Measurements from ENCODE around the gene PHACTR1. TPM values are rescaled to one million over a fixed set of nuclear protein-coding genes. Genes with fewer than 3 reads are reported as not detected.

PHACTR1 gene
- total RNA-seq, 1 donor from 2014 or later: 2.5 TPM

GRCh38 chr6:12955956-12956355 lies 239.4 kb downstream of the PHACTR1 start:
- DNase-seq: no peak

DNA sequence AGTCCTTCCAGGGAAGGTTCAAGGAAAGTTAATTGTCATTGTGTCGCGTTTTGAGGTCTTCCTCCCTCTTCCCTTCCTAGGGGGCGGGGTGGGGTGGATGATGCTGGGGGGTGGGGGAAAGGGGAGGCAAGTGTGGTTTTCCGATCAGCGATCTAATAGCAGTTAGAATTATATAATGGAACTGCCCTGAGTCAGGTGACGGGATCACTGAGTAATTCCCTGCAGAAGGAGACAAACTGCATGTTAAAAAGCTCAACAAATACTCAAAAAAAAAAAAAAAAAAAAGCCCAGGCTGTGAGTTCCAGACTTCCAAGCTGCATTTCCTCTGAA lies 240.4 kb downstream of the PHACTR1 start:
- no peak for DNase-seq

GRCh38 chr6:12957321-12958051 lies 240.9 kb downstream of the PHACTR1 start:
- DNase-seq: peak; percentile 78

DNA sequence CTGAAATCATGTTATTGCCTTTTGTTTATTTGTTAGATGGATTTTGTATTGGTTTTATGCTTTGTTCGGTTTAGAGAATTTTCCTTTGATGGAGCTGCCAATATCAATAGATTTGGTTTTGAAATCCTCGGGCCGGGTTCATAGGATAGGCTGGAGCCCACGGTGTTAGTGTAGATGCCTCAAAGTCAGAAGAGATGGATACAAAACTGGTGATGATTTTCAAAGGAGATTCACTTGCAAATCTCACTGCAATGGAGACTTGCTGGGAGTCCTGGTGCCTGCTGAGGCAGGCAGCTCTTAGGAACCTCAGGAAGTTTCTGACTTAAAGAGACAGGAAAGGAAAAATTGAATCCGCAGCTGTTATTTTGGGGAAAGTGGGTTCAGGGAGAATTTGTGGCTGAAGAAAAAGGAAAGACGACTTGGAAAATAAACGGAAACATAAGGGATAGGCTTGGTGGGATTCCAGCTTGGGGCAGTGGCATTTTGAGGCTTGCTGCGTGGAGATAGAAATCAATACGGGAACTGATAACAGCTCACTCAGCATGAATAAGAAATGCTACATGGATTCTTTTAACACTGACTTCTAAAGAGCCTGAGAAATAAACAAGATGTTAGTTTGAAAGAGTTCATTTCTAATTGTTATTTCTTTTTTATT lies 241.6 kb downstream of the PHACTR1 start:
- DNase-seq: no peak

GRCh38 chr6:12961761-12962160 lies 245.2 kb downstream of the PHACTR1 start:
- no peak for DNase-seq

GRCh38 chr6:12962529-12962928 lies 246.0 kb downstream of the PHACTR1 start:
- DNase-seq: no peak

- DNase-seq: no peak
Observed at GRCh38 chr6:12962987-12963386, 246.4 kb downstream of the PHACTR1 start.

DNA sequence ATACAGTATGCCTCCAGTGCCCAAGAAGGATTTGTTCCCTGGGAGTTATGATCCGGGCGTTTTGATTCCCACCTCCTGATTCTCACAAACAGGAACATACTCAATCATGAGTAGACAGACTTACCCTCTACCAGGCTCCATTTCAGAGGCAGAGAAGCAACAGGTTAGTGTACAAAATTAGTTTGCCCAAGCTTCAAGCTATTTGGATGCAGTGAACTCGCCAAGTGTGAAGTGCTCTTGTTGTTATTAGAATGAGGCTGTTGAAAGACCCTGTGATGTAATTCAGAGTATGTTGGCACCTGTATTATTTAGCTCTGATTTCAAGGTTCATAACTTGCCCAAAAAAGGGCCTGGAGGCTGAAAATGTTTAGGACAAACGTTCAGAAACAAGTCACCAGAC lies 247.0 kb downstream of the PHACTR1 start:
- no peak for DNase-seq

- peak; percentile 58 for DNase-seq
Observed at GRCh38 chr6:12967686-12968085, 251.1 kb downstream of the PHACTR1 start.

DNA sequence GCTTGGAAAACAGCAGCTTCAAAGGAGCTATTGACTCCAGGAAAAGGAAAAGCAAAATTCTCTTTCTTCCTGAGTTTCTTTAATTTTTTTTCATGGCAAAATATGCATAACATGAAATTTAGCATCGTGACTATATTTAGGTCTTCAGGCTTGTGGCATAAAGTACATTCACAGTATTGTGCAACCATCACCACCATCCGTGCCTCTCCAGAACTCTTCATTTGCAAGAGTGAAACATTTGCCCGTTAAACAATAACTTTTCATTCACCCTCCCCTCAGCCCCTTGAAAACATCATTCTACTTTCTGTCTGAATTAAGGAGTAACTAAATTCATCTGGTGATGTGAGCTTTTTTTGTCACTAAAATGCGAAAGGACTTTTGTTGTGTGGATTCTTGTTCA lies 251.7 kb downstream of the PHACTR1 start:
- DNase-seq: no peak

- DNase-seq: no peak
Observed at GRCh38 chr6:12968839-12969558, 252.4 kb downstream of the PHACTR1 start.

GRCh38 chr6:12969966-12970365 lies 253.4 kb downstream of the PHACTR1 start:
- DNase-seq: no peak

- no peak for DNase-seq
Observed at GRCh38 chr6:12973386-12973785, 256.8 kb downstream of the PHACTR1 start.

DNA sequence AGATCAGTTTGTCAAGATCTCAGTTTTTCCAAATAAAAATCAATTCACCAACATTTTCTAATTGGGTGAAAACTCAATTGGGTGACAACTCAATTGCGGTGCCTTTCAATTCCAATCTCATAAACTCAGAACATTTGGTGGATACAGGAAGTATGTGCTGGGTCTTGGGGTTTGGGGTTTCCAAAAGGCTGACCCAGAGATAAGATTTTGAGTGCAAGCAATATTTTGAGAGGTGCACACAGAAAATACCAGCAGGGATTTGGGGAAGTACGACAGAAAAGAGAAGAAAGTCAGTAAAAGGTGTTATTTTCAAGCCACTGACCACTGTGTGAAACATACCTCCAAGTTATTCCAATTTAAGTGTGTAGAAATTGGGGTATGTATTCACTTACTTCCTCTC lies 258.0 kb downstream of the PHACTR1 start:
- DNase-seq: no peak

DNA sequence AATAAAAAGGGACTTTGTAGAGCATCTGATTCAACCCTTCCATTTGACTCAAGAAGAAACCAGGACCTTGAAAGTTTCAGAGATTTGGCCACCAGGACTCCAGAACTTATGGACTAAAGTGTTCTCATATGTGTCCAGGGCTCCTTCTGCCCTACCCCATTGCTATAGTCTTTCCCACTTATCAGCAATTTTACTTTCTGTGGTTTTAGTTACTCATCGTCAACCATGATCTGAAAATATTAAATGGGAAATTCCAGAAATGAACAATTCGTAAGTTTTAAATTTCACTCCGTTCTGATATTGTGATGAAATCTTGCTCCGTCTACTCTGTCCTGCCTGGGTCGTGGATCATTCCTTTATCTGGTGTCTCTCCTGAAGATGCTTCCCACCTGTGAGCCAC lies 259.8 kb downstream of the PHACTR1 start:
- DNase-seq: no peak

DNA sequence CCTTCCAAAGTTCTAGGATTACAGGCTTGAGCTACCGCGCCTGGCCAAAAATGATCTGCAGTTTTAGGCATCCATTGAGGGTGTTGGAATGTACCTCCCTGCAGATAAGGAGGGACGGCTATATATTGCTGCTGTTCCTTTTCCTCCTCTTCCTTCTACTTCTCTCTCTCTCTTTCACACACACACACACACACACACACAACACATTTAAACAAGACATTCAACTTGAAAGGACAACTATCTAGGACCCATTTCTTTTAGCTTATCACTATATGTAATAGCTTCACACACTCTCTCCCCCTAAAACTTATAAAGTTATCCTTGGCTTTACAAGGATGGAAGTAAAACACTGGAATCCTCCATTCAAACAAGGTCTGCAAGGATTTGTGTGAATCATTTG lies 260.6 kb downstream of the PHACTR1 start:
- no peak for DNase-seq

DNA sequence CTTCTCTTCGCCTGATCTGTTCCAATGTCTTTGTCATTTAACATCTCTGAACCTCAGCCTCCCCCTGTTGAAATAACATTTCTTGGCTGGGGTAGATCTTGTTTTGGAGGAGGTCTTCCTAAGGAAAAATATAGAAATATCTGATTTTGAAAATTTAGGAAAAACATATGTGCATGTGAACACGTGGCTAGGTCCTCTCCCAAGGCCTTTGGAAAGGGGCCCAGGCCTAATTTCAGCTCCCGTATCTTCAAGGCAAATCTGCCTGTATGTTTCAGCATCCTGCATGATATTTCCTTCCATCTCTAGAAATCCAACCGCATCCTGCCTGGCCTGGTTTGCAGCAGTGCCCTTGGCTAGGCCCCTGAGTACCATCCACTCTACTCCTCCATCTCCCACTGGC lies 261.2 kb downstream of the PHACTR1 start:
- peak; percentile 53 for DNase-seq

GRCh38 chr6:12980741-12981140 lies 264.2 kb downstream of the PHACTR1 start:
- DNase-seq: no peak

- no peak for DNase-seq
Observed at GRCh38 chr6:12984776-12985175, 268.2 kb downstream of the PHACTR1 start.

- no peak for DNase-seq
Observed at GRCh38 chr6:12987783-12988182, 271.2 kb downstream of the PHACTR1 start.

- DNase-seq: no peak
Observed at GRCh38 chr6:12990162-12990561, 273.6 kb downstream of the PHACTR1 start.

DNA sequence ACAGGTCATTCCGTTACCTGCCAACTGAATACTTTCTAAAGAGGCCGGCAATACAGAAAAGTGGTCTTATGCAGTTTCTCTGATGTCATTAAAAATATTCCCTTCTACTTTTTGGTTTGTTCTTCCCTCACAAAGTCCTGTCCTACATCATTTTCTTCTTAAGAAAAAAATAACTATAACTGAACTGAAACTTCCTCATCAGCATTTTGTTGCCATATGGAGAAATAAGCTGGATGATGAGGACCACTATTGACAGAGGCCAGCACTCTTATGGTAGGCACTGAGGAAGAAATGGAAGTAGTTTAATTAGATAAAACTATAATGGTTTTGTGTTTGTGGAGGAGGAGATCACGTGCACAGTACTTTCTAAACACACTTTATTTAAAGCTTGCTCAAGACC lies 274.9 kb downstream of the PHACTR1 start:
- DNase-seq: no peak

DNA sequence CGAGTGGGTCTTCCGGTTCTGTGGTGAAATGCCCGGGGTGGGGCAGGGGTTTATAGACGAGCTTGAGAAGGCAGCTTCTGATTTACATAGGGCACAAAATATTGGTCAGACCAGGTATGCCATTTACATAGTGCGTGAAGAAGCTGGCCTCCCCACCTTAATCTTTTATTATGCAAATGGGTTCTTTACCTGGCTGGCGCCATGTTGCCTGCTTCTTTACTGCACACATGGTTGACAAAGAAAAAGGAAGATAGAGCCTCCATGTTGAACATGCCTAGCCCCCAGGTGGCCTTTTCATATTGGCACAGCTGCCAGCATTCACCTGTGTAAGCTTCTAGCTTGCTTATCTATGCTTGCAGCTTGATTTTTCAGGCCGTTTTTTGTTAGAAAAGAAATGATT lies 276.2 kb downstream of the PHACTR1 start:
- no peak for DNase-seq

Data from tongue (tissue), 2 donors.